A549 (cell line): Measurements from ENCODE around the gene RAET1E. TPM values are rescaled to one million over a fixed set of nuclear protein-coding genes. Genes with fewer than 3 reads are reported as not detected.
"Not testable (repeated sequence)": the region's sequence is repeated elsewhere in the genome, so short reads cannot be mapped to it uniquely, and the experiment has no call there.

ENCODE experiments used
- ATAC-seq, 2 experiments: fragments of 200-7000 bp in 1 of 2; fragments of >200 bp in 1 of 2; cut with Nextera tagmentation in 1 of 2; cut with Tn5 transposase in 1 of 2; 3 replicates each; pipeline versions ENCODE4 v1.8.0 to v1.9.1; 2018 to 2020; ENCODE audit warnings: mild to moderate bottlenecking in 1 of 2, moderate library complexity in 1 of 2
- CTCF ChIA-PET: fragments of 300-600 bp; sonication (Branson Sonifier 250); formaldehyde crosslinking; extraction: SDS; loops from one replicate; lab custom pipeline; 2021; ENCODE audit warnings: antibody characterized with exemption, inconsistent platforms; lab: Yijun Ruan, JAX
- POLR2A ChIA-PET: fragments of 350-600 bp; formaldehyde crosslinking; extraction: SDS; loops from one replicate; lab custom pipeline; 2021; ENCODE audit warnings: antibody characterized with exemption, inconsistent platforms; lab: Yijun Ruan, JAX
- DNase-seq, 2 experiments: peaks; one replicate each; pipeline versions ENCODE4 v3.0.0 to v3.0.0-alpha.2; 2011 to 2016; ENCODE audit warnings: low read depth in 1 of 2, low spot score in 1 of 2
- FAIRE-seq: peaks from 2 replicates; lab custom pipeline; 2011; peaks lifted over from hg19 to GRCh38; lab: Jason Lieb, UNC
- H3K27ac ChIP-seq, 2 experiments: fragments of >200 bp; sonication (Bioruptor Twin); formaldehyde crosslinking; 3 replicates each; pipeline ENCODE4 v1.5.1; 2016 to 2017
- H3K4me1 ChIP-seq: fragments of >200 bp; sonication (Bioruptor Twin); formaldehyde crosslinking; 3 replicates; pipeline ENCODE4 v1.6.1; 2016
- H3K4me2 ChIP-seq: fragments of >200 bp; sonication (Bioruptor Twin); formaldehyde crosslinking; 3 replicates; pipeline ENCODE4 v1.6.1; 2016
- H3K4me3 ChIP-seq: fragments of >200 bp; sonication (Bioruptor Twin); formaldehyde crosslinking; 3 replicates; pipeline ENCODE4 v1.5.1; 2016
- H3K9me3 ChIP-seq: fragments of >200 bp; sonication (Bioruptor Twin); formaldehyde crosslinking; 3 replicates; pipeline ENCODE4 v1.6.1; 2016
- BHLHE40 ChIP-seq: IDR thresholded peaks from 2 replicates; pipeline ENCODE4 v1.6.1; 2012; ENCODE audit warnings: low read depth, low read length, inconsistent platforms
- CBX2 ChIP-seq: fragments of 200-600 bp; sonication (generic); IDR thresholded peaks from 2 replicates; pipeline ENCODE4 v1.6.1; 2016; ENCODE audit warnings: low read depth, mild to moderate bottlenecking, borderline replicate concordance
- CBX8 ChIP-seq: fragments of 200-600 bp; sonication (generic); IDR thresholded peaks from 2 replicates; pipeline ENCODE4 v1.6.1; 2016
- CEBPB ChIP-seq, 2 experiments: fragments of >200 bp in 1 of 2; sonication (Bioruptor Twin) in 1 of 2; formaldehyde crosslinking in 1 of 2; IDR thresholded peaks; 2 replicates each; pipeline ENCODE4 v1.6.1; 2012 to 2016
- CHD4 ChIP-seq: fragments of 200-600 bp; sonication (generic); IDR thresholded peaks from 2 replicates; pipeline ENCODE4 v1.6.1; 2016; ENCODE audit warnings: antibody characterized with exemption, mild to moderate bottlenecking, borderline replicate concordance
- EHF ChIP-seq: fragments of 250-450 bp; sonication (Bioruptor Pico); IDR thresholded peaks from 2 replicates; pipeline ENCODE4 v1.5.0; 2020; ENCODE audit warnings: mild to moderate bottlenecking
- FOSB ChIP-seq: fragments of 250-450 bp; sonication (Bioruptor Pico); IDR thresholded peaks from 2 replicates; pipeline ENCODE4 v1.5.0; 2020; ENCODE audit warnings: mild to moderate bottlenecking, moderate library complexity
- FOSL2 ChIP-seq, 2 experiments: fragments of 450-650 bp in 1 of 2; fragments of >200 bp in 1 of 2; sonication (Bioruptor Twin) in 1 of 2; formaldehyde crosslinking; IDR thresholded peaks; 2 replicates each; pipeline versions ENCODE4 v1.5.0 to v1.6.1; 2016 to 2020; ENCODE audit warnings: mild to moderate bottlenecking in 1 of 2, moderate library complexity in 1 of 2
- HEYL ChIP-seq: fragments of 250-450 bp; sonication (Bioruptor Pico); IDR thresholded peaks from 2 replicates; pipeline ENCODE4 v1.8.0; 2021; ENCODE audit warnings: mild to moderate bottlenecking, moderate library complexity
- JUN ChIP-seq, 2 experiments: fragments of >200 bp; sonication (Bioruptor Twin); formaldehyde crosslinking; IDR thresholded peaks; 2 replicates in 1 of 2; 3 replicates in 1 of 2; pipeline ENCODE4 v1.6.1; 2016 to 2017
- KDM5A ChIP-seq: fragments of 200-600 bp; sonication (generic); IDR thresholded peaks from 2 replicates; pipeline ENCODE4 v1.6.1; 2016; ENCODE audit warnings: antibody characterized with exemption, mild to moderate bottlenecking
- MAFK ChIP-seq: fragments of 450-650 bp; IDR thresholded peaks from 2 replicates; pipeline ENCODE4 v1.6.1; 2014; ENCODE audit not compliant: partially characterized antibody
- RAD21 ChIP-seq, 2 experiments: fragments of >200 bp in 1 of 2; sonication (Bioruptor Twin) in 1 of 2; formaldehyde crosslinking in 1 of 2; IDR thresholded peaks in 1 of 2; conservative IDR thresholded peaks in 1 of 2; 2 replicates in 1 of 2; 3 replicates in 1 of 2; pipeline ENCODE4 v1.6.1; 2012 to 2018; ENCODE audit warnings: inconsistent platforms in 1 of 2
- RCOR1 ChIP-seq: fragments of 150-350 bp; IDR thresholded peaks from 2 replicates; pipeline ENCODE4 v1.6.1; 2014; ENCODE audit warnings: antibody characterized with exemption, low read length, low read depth
- SMC3 ChIP-seq: fragments of >200 bp; sonication (Bioruptor Twin); formaldehyde crosslinking; IDR thresholded peaks from 3 replicates; pipeline ENCODE4 v1.6.1; 2018; ENCODE audit warnings: inconsistent platforms
- TFCP2L1 ChIP-seq: fragments of 250-450 bp; sonication (Bioruptor Pico); IDR thresholded peaks from 2 replicates; pipeline ENCODE4 v1.5.0; 2021; ENCODE audit warnings: mild to moderate bottlenecking
- TP53 ChIP-seq: fragments of 250-450 bp; sonication (Bioruptor Pico); IDR thresholded peaks from 2 replicates; pipeline ENCODE4 v1.5.0; 2021; ENCODE audit warnings: mild to moderate bottlenecking, moderate library complexity
- ZFP36 ChIP-seq: fragments of 450-650 bp; IDR thresholded peaks from 2 replicates; pipeline ENCODE4 v1.6.1; 2014; ENCODE audit warnings: borderline replicate concordance; ENCODE audit not compliant: partially characterized antibody
- ZNF302 ChIP-seq: fragments of 250-450 bp; sonication (Bioruptor Pico); IDR thresholded peaks from 2 replicates; pipeline ENCODE4 v1.9.0; 2021; ENCODE audit warnings: inconsistent platforms, mild to moderate bottlenecking, moderate library complexity
- WGBS: methylation state at CpG from one replicate; pipeline ENCODE4 v1.1.6; 2017; ENCODE audit errors: missing lambda C conversion rate; 5-methylcytosine and 5-hydroxymethylcytosine counted together
- polyA plus RNA-seq, 4 experiments: library from polyadenylated mRNA; depleted of rRNA in 3 of 4; stranded (reverse); fragments of >200 nt; fragmentation: RNase III in 1 of 4; extraction: RNeasy Plus Mini Kit Qiagen cat#74134 plus additional on column Dnase treatment in 1 of 4; gene quantifications; 2 replicates in 3 of 4; 3 replicates in 1 of 4; pipeline ENCODE4 v1.2.3, GENCODE V29; 2011 to 2017
- TF ChIP-seq, protein P1 (sequence below): IDR thresholded peaks from 2 replicates; pipeline ENCODE4 v1.6.1; 2012
- TF ChIP-seq, protein P2 (sequence below): IDR thresholded peaks from 2 replicates; pipeline ENCODE4 v1.6.1; 2012; ENCODE audit warnings: low read depth, borderline replicate concordance
- TF ChIP-seq, protein P3 (sequence below): fragments of 250-450 bp; sonication (Bioruptor Pico); IDR thresholded peaks from 2 replicates; pipeline ENCODE4 v1.5.0; 2020; ENCODE audit warnings: low read depth, mild to moderate bottlenecking, moderate library complexity
- TF ChIP-seq, protein P4 (sequence below): fragments of 200-600 bp; sonication (generic); IDR thresholded peaks from 2 replicates; pipeline ENCODE4 v1.6.1; 2016; ENCODE audit warnings: antibody characterized with exemption, mild to moderate bottlenecking, moderate library complexity

The RAET1E gene
- polyA plus RNA-seq, 2 of the 4 experiments (the other 2 are of a cell fraction) = 2.8 to 4.5 TPM

DNA sequence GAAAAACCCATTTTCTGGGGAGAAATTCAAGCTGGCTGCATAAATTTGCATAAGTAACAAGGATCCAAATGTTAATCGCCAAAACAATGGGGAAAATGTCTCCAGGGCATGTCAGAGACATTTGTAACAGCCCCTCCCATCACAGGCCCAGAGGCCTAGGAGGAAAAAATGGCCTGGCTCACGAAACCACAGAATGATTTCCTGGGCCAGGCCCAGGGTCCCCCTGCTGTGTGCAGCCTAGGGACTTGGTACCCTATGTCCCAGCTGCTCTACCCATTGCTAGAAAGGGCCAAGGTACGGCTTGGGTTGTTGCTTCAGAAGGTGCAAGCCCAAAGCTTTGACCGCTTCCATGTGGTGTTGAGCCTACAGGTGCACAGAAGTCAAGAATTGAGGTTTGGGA, 10.6 kb upstream of the RAET1E start:
- H3K27ac ChIP-seq, H3K4me2 ChIP-seq, H3K4me1 ChIP-seq, POLR2A ChIA-PET, ATAC-seq: not testable (repeated sequence)
- CTCF ChIA-PET = interaction anchor here (0.6 to 1.0 kb wide), 2 partner anchors 10 to 361 kb away, joined by 3 read pairs; no protein-coding TSS in a partner anchor
- peak; percentile 92 for TF ChIP-seq ZFP36
- TF ChIP-seq, all 56 proteins: peak for 1; not testable (repeated sequence) for 55
- not testable (repeated sequence) for FAIRE-seq, H3K9me3 ChIP-seq, DNase-seq, H3K4me3 ChIP-seq
- WGBS = 40% methylated on average over 4 of the region's 4 CpGs

DNA sequence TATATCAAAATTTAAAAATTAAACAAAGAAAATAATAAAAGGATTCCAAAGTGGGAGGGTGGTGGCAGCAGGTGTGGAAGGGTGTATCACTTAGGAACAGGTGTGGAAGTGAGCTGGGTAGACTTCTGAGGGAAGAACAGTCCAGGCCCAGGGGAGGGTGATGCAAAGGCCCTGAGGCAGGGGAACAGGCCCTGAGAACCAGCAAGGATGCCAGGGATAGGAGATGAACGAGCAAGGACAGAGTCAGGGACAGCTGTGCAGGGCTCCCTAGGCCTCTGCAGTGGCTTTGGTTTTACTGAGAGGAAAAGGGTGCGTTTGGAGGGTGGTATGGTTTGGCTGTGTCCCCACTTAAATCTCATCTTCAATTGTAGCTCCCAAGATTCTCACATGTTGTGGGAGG, 9.4 kb upstream of the RAET1E start:
- no peak for FAIRE-seq
- no peak for ATAC-seq
- CTCF ChIA-PET = no interaction called here

DNA sequence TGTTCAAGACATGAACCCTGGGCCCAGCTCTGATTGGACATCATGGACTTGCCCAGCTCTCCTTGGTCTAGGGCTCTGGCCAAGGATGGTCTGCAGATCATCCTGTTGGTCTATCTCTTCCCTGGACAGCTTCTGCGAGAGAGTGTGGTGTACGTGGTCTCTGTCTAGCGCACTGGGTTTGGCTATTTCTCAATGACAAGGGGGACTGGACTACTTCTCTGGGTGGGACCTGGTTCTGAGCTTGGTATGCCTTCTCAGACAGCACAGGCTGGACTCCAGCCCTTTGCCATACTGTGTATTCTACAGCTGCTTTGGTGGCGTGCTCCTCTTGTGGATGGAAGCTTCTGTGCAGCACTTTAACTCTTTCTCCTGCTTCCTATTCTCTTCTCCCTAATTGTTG, 8.5 kb upstream of the RAET1E start:
- DNase-seq (no peak), FAIRE-seq (no peak), ATAC-seq (no peak)
- Histone ChIP-seq H3K4me3 (no peak overlapping the region), H3K4me2 (no peak overlapping the region), H3K4me1 (no peaks in the 10 kb centered on the region), H3K9me3 (peaks cover 7% of the 10 kb centered on the region; the same call in 1 of the 3 replicates), H3K27ac (no peak overlapping the region)
- 98% methylated on average over 4 of the region's 4 CpGs for WGBS
- CTCF ChIA-PET = interaction anchor here (0.9 to 3.6 kb wide), 3 partner anchors 22 to 72 kb away, joined by 3 to 13 read pairs (median 11); partner anchors contain the start of gene LRP11
- POLR2A ChIA-PET = no interaction called here
- TF ChIP-seq ZNF302 (CRISPR knock-in tag) (no peak), SMC3 (no peak), TFCP2L1 (CRISPR knock-in tag) (no peak), KDM5A (no peak), TP53 (no peak), FOSB (CRISPR knock-in tag) (no peak), CBX8 (no peak), JUN (IDR thresholded peaks at IDR 0.05) (no peak), CBX2 (no peak), HEYL (CRISPR knock-in tag) (no peak), BHLHE40 (no peak), CHD4 (no peak), FOSL2 (IDR thresholded peaks at IDR 0.05) (no peak), FOSL2 (CRISPR knock-in tag; IDR thresholded peaks at IDR 0.05) (no peak), CEBPB (IDR thresholded peaks at IDR 0.05) (no peak)
- TF ChIP-seq, protein P1, sequence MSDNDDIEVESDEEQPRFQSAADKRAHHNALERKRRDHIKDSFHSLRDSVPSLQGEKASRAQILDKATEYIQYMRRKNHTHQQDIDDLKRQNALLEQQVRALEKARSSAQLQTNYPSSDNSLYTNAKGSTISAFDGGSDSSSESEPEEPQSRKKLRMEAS = no peak
- TF ChIP-seq, protein P2, sequence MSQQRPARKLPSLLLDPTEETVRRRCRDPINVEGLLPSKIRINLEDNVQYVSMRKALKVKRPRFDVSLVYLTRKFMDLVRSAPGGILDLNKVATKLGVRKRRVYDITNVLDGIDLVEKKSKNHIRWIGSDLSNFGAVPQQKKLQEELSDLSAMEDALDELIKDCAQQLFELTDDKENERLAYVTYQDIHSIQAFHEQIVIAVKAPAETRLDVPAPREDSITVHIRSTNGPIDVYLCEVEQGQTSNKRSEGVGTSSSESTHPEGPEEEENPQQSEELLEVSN = no peak

More for the DNA sequence above, 9.4 kb upstream of the RAET1E start:
- Histone ChIP-seq H3K9me3 (peaks cover 7% of the 10 kb centered on the region; the same call in 1 of the 3 replicates), H3K4me3 (no peak overlapping the region), H3K4me1 (no peaks in the 10 kb centered on the region), H3K27ac (no peak overlapping the region), H3K4me2 (no peak overlapping the region)
- TF ChIP-seq RCOR1 (no peak), MAFK (no peak), RAD21 (conservative IDR thresholded peaks at IDR 0.05 in 1 of 2, IDR thresholded peaks at IDR 0.05 in 1 of 2) (no peak), KDM5A (no peak), EHF (no peak), SMC3 (no peak), CBX2 (no peak)
- TF ChIP-seq, protein P3, sequence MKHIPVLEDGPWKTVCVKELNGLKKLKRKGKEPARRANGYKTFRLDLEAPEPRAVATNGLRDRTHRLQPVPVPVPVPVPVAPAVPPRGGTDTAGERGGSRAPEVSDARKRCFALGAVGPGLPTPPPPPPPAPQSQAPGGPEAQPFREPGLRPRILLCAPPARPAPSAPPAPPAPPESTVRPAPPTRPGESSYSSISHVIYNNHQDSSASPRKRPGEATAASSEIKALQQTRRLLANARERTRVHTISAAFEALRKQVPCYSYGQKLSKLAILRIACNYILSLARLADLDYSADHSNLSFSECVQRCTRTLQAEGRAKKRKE (CRISPR knock-in tag) = no peak
- TF ChIP-seq, protein P4, sequence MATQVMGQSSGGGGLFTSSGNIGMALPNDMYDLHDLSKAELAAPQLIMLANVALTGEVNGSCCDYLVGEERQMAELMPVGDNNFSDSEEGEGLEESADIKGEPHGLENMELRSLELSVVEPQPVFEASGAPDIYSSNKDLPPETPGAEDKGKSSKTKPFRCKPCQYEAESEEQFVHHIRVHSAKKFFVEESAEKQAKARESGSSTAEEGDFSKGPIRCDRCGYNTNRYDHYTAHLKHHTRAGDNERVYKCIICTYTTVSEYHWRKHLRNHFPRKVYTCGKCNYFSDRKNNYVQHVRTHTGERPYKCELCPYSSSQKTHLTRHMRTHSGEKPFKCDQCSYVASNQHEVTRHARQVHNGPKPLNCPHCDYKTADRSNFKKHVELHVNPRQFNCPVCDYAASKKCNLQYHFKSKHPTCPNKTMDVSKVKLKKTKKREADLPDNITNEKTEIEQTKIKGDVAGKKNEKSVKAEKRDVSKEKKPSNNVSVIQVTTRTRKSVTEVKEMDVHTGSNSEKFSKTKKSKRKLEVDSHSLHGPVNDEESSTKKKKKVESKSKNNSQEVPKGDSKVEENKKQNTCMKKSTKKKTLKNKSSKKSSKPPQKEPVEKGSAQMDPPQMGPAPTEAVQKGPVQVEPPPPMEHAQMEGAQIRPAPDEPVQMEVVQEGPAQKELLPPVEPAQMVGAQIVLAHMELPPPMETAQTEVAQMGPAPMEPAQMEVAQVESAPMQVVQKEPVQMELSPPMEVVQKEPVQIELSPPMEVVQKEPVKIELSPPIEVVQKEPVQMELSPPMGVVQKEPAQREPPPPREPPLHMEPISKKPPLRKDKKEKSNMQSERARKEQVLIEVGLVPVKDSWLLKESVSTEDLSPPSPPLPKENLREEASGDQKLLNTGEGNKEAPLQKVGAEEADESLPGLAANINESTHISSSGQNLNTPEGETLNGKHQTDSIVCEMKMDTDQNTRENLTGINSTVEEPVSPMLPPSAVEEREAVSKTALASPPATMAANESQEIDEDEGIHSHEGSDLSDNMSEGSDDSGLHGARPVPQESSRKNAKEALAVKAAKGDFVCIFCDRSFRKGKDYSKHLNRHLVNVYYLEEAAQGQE = no peak
- WGBS = 20% methylated on average over 2 of the region's 2 CpGs
- POLR2A ChIA-PET = no interaction called here
- DNase-seq = no peak
